GM12878 (cell line): ENCODE results near the gene DQX1. TPM values are rescaled to one million over a fixed set of nuclear protein-coding genes. Genes with fewer than 3 reads are reported as not detected.

Source experiments
- BCLAF1 ChIP-seq: fragments of 450-650 bp; IDR thresholded peaks from 2 replicates; pipeline ENCODE4 v1.6.1; 2017; ENCODE audit warnings: antibody characterized with exemption, mild to moderate bottlenecking, moderate library complexity
- CHD1 ChIP-seq: IDR thresholded peaks from 2 replicates; pipeline ENCODE4 v1.6.1; 2012; ENCODE audit warnings: low read depth, low read length, improper control_type of control experiment
- DPF2 ChIP-seq: fragments of 450-650 bp; IDR thresholded peaks from 2 replicates; pipeline ENCODE4 v1.6.1; 2017; ENCODE audit warnings: mild to moderate bottlenecking
- FOS ChIP-seq: IDR thresholded peaks from 3 replicates; pipeline ENCODE4 v1.6.1; 2011; ENCODE audit warnings: borderline replicate concordance; ENCODE audit not compliant: insufficient read length; ENCODE audit errors: extremely low read depth
- HDAC6 ChIP-seq: fragments of 200-600 bp; sonication (generic); IDR thresholded peaks from one replicate; pipeline ENCODE4 v1.8.0; 2017; ENCODE audit warnings: antibody characterized with exemption; ENCODE audit not compliant: unreplicated experiment
- LARP7 ChIP-seq: fragments of 450-650 bp; IDR thresholded peaks from 2 replicates; pipeline ENCODE4 v1.6.1; 2017; ENCODE audit warnings: mild to moderate bottlenecking
- PAX8 ChIP-seq: fragments of 450-650 bp; IDR thresholded peaks from 2 replicates; pipeline ENCODE4 v1.6.1; 2017; ENCODE audit warnings: mild to moderate bottlenecking, moderate library complexity
- PML ChIP-seq: IDR thresholded peaks from 2 replicates; pipeline ENCODE4 v1.6.1; 2012; ENCODE audit warnings: low read length, inconsistent platforms
- POLR2A ChIP-seq: IDR thresholded peaks from 2 replicates; pipeline ENCODE4 v1.6.1; 2011; ENCODE audit warnings: low read depth, mild to moderate bottlenecking, low read length
- POLR2AphosphoS5 ChIP-seq: IDR thresholded peaks from 2 replicates; pipeline ENCODE4 v1.6.1; 2011; ENCODE audit warnings: mild to moderate bottlenecking, low read length, inconsistent platforms
- SMARCA5 ChIP-seq: fragments of 450-650 bp; IDR thresholded peaks from 2 replicates; pipeline ENCODE4 v1.6.1; 2017; ENCODE audit warnings: mild to moderate bottlenecking
- TBL1XR1 ChIP-seq: IDR thresholded peaks from 2 replicates; pipeline ENCODE4 v1.6.1; 2012; ENCODE audit warnings: low read depth, low read length, improper control_type of control experiment
- polyA plus RNA-seq, 11 experiments: library from polyadenylated mRNA; depleted of rRNA in 4 of 11; unstranded in 6 of 11; stranded (reverse) in 5 of 11; fragments of >200 nt; fragmentation: Nextera tagmentation in 4 of 11; fragmentation: Illumina TruSeq in 1 of 11; extraction: Ambion mirVana in 4 of 11; extraction: Trizol in 1 of 11; gene quantifications; 1 replicate in 1 of 11; 2 replicates in 10 of 11; pipeline versions ENCODE4 v1.2.1 to v1.2.3, GENCODE V29; 2011 to 2016; ENCODE audit warnings: inconsistent platforms in 2 of 11, missing spikeins in 2 of 11, low read depth in 1 of 11
- total RNA-seq, 4 experiments: library from RNA; depleted of rRNA in 3 of 4; stranded (reverse); fragments of >200 nt in 3 of 4; fragmentation: Illumina TruSeq in 1 of 4; extraction: Trizol in 1 of 4; gene quantifications; 2 replicates each; pipeline versions ENCODE4 v1.2.1 to v1.2.3, GENCODE V29; 2013 to 2021
- TF ChIP-seq, protein P1 (sequence below): IDR thresholded peaks from 2 replicates; pipeline ENCODE4 v1.6.1; 2012; ENCODE audit warnings: low read depth, low read length, improper control_type of control experiment

DQX1 gene
- total and polyA plus RNA-seq, 10 of the 15 experiments (the other 5 are each of a cell fraction or from before 2014, with no cell fraction given), result 0.34 to 2.1 (median 0.86) TPM

GRCh38 chr2:74481961-74482800 is 43.9 kb downstream of the DQX1 start (continued):
- no peak for TF ChIP-seq BCLAF1
- TF ChIP-seq, protein P1, sequence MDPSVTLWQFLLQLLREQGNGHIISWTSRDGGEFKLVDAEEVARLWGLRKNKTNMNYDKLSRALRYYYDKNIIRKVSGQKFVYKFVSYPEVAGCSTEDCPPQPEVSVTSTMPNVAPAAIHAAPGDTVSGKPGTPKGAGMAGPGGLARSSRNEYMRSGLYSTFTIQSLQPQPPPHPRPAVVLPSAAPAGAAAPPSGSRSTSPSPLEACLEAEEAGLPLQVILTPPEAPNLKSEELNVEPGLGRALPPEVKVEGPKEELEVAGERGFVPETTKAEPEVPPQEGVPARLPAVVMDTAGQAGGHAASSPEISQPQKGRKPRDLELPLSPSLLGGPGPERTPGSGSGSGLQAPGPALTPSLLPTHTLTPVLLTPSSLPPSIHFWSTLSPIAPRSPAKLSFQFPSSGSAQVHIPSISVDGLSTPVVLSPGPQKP, result no peak
- 0 out of 2 replicates have a peak, but pooled peaks have one; percentile 21 for TF ChIP-seq TBL1XR1
- no peak for TF ChIP-seq POLR2AphosphoS5
- TF ChIP-seq SMARCA5, result 0 out of 2 replicates have a peak, but pooled peaks have one; percentile 20
- TF ChIP-seq PML, result no peak
- no peak for TF ChIP-seq PAX8
- TF ChIP-seq HDAC6, result no peak
- no peak for TF ChIP-seq CHD1
- TF ChIP-seq DPF2, result peak; percentile 54; the same call in 1 of the 2 replicates
- peak; percentile 65; the same call in 1 of the 2 replicates for TF ChIP-seq POLR2A
- TF ChIP-seq FOS, result no peak
- peak; percentile 64 for TF ChIP-seq LARP7
- TF ChIP-seq, all 136 proteins: peak for 11
